Esophagus squamous epithelium (tissue), 5 donors: ENCODE measurements around the gene MAGEF1. TPM values are rescaled to one million over a fixed set of nuclear protein-coding genes. Genes with fewer than 3 reads are reported as not detected.

ENCODE experiments used
- DNase-seq: peaks from one replicate; lab custom pipeline; 2025; lab: John Stamatoyannopoulos, UW
- H3K27ac ChIP-seq, 4 donors: fragments of 200-600 bp; sonication (generic); one replicate each; pipeline ENCODE4 v1.5.1; 2016 to 2019; ENCODE audit warnings: mild to moderate bottlenecking in 1 of 4
- H3K27me3 ChIP-seq, 4 donors: fragments of 200-600 bp; sonication (generic); 1 replicate in 3 of 4; 2 replicates in 1 of 4; pipeline versions ENCODE4 v1.5.1 to v1.6.0; 2017 to 2021; ENCODE audit warnings: antibody characterized with exemption in 1 of 4
- H3K36me3 ChIP-seq, 3 donors: fragments of 200-600 bp; sonication (generic); one replicate each; pipeline ENCODE4 v1.5.1; 2016 to 2019
- H3K4me1 ChIP-seq, 3 donors: fragments of 200-600 bp; sonication (generic); one replicate each; pipeline ENCODE4 v1.5.1; 2017 to 2019
- H3K4me3 ChIP-seq, 4 donors: fragments of 200-600 bp; sonication (generic); 1 replicate in 3 of 4; 2 replicates in 1 of 4; pipeline ENCODE4 v1.5.1; 2016 to 2019; ENCODE audit warnings: mild to moderate bottlenecking in 2 of 4, moderate library complexity in 1 of 4
- H3K9me3 ChIP-seq, 3 donors: fragments of 200-600 bp; sonication (generic); one replicate each; pipeline ENCODE4 v1.5.1; 2016 to 2019
- CTCF ChIP-seq, 6 experiments: fragments of 450-650 bp in 4 of 6; fragments of 200-600 bp in 2 of 6; sonication (generic) in 2 of 6; IDR thresholded peaks; one replicate each; pipeline ENCODE4 v1.5.1; 2016 to 2019; ENCODE audit warnings: antibody characterized with exemption in 6 of 6, mild to moderate bottlenecking in 4 of 6, moderate library complexity in 4 of 6
- POLR2A ChIP-seq, 4 donors: fragments of 450-650 bp; IDR thresholded peaks; one replicate each; pipeline ENCODE4 v1.6.1; 2017; ENCODE audit warnings: antibody characterized with exemption in 4 of 4, mild to moderate bottlenecking in 4 of 4, moderate library complexity in 3 of 4
- WGBS, 2 donors: methylation state at CpG; one replicate each; pipeline ENCODE4 v1.1.5; 2018; 5-methylcytosine and 5-hydroxymethylcytosine counted together
- intact Hi-C: fragments of 100-400 bp; cut with DNase I; formaldehyde crosslinking; loops from one replicate; pipeline ENCODE4 v1.15.0; 2022
- total RNA-seq, 4 donors: library from RNA; depleted of rRNA; stranded (reverse); fragments of >200 nt; gene quantifications; one replicate each; pipeline ENCODE4 v1.1.0, GENCODE V29; 2016
- donor health status: DM: yes; HTN: yes; CAD: no.

The MAGEF1 gene, protein sequence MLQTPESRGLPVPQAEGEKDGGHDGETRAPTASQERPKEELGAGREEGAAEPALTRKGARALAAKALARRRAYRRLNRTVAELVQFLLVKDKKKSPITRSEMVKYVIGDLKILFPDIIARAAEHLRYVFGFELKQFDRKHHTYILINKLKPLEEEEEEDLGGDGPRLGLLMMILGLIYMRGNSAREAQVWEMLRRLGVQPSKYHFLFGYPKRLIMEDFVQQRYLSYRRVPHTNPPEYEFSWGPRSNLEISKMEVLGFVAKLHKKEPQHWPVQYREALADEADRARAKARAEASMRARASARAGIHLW
- total RNA-seq = 10 to 100 TPM; 18.3 to 28.4 (median 20.6) TPM

GRCh38 chr3:184711493-184712247 lies at the start of gene MAGEF1:
Gene MAGEF1, minus strand, starts transcription at chr3:184712064. Its CDS starts 243 bp downstream, at chr3:184711821.
- H3K27ac ChIP-seq = peak within 1 kb of the TSS; percentile 89 to 96 (median 94)

GRCh38 chr3:184761075-184761841 lies 49.4 kb upstream of the MAGEF1 start:
- H3K4me1 ChIP-seq = peaks cover 9 to 69% (median 25%) of the 10 kb centered on the region in 3 donors
- no peak for DNase-seq

More at GRCh38 chr3:184711493-184712247, at the start of gene MAGEF1:
- peaks cover 4 to 45% (median 26%) of the 10 kb centered on the region in 3 donors for H3K4me1 ChIP-seq
- DNase-seq = peak; percentile 26
- peak within 1 kb of the TSS; percentile 64 to 95 (median 88) for H3K4me3 ChIP-seq
- TF ChIP-seq POLR2A (IDR thresholded peaks at IDR 0.05) (peak in 3 of 4 donors; percentile 25 to 74 (median 65)), CTCF (IDR thresholded peaks at IDR 0.05) (no peak)
- H3K9me3 ChIP-seq = no peaks in the 10 kb centered on the region
- 0 to 1% methylated on average over 4 to 14 of the region's 67 CpGs for WGBS, 2 donors
- intact Hi-C loops = no loop called here
- no peaks in the 10 kb centered on the region for H3K27me3 ChIP-seq
- H3K36me3 ChIP-seq = peaks cover 0 to 4% (median 0%) of the 10 kb centered on the region in 3 donors

DNA sequence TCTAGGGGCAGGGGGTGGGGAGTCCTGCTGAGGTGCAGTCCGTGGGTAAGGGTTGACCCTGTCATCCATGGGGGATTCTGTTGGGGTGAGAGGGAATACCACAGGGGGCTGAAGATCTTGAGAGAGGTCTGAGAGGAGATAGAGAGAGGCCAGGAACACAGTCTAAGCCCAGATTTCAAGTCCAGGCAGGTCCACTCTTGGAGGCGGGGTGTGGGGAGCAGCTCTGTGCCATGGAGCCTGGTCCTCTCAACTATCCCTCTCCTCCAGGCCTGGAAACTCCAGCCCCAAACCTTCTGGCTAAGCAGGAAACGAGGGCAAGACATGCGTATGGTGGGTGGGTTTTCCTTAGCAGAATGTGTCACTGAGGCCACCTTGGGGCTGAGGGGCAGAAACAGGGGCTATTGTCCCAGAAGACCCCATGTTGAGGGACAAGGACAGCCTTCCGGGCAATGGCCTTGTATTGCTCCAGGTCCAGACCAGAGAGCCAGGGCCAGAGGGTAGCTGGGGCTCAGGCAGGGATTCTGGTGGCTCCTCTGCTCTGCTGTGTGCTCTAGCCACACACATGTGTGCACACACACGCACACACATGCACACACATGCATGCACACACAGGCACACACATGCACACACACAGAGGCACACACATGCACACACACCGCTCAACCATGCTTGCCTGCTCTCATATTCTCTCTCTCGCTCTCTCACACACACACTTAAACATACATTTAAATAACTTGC lies 48.6 kb upstream of the MAGEF1 start:
- Histone ChIP-seq H3K27ac (peak overlapping the region in 3 of 4 donors; percentile 7 to 38 (median 29)), H3K9me3 (no peaks in the 10 kb centered on the region), H3K36me3 (no peaks in the 10 kb centered on the region), H3K4me1 (peaks cover 9 to 69% (median 28%) of the 10 kb centered on the region in 3 donors), H3K27me3 (no peaks in the 10 kb centered on the region), H3K4me3 (no peak overlapping the region)
- no peak for TF ChIP-seq CTCF (IDR thresholded peaks at IDR 0.05)
- TF ChIP-seq POLR2A (IDR thresholded peaks at IDR 0.05) = no peak
- intact Hi-C loops = no loop called here
- DNase-seq = no peak
- WGBS, 2 donors = 62 to 64% methylated on average over 5 to 7 of the region's 8 CpGs

More at GRCh38 chr3:184761075-184761841, 49.4 kb upstream of the MAGEF1 start:
- Histone ChIP-seq H3K27ac (peak overlapping the region in 2 of 4 donors; percentile 29 to 38), H3K9me3 (no peaks in the 10 kb centered on the region), H3K4me3 (no peak overlapping the region), H3K27me3 (no peaks in the 10 kb centered on the region), H3K36me3 (no peaks in the 10 kb centered on the region)
- TF ChIP-seq CTCF (IDR thresholded peaks at IDR 0.05) (no peak), POLR2A (IDR thresholded peaks at IDR 0.05) (no peak)
- 56 to 69% methylated on average over 6 to 10 of the region's 13 CpGs for WGBS, 2 donors
- intact Hi-C loops = no loop called here

- H3K9me3 ChIP-seq = no peaks in the 10 kb centered on the region
- no peak for TF ChIP-seq POLR2A (IDR thresholded peaks at IDR 0.05)
- TF ChIP-seq CTCF (IDR thresholded peaks at IDR 0.05) = no peak
- intact Hi-C loops = no loop called here
- H3K27me3 ChIP-seq = no peaks in the 10 kb centered on the region
- H3K4me3 ChIP-seq = no peak overlapping the region
- no peaks in the 10 kb centered on the region for H3K36me3 ChIP-seq
- WGBS, 2 donors = 64 to 66% methylated on average over 9 to 10 of the region's 14 CpGs
- H3K4me1 ChIP-seq = peaks cover 9 to 64% (median 28%) of the 10 kb centered on the region in 3 donors
- H3K27ac ChIP-seq = peak overlapping the region in 2 of 4 donors; percentile 0 to 29
- DNase-seq = no peak
Observed at GRCh38 chr3:184759666-184760200, 47.9 kb upstream of the MAGEF1 start.
